ENCODE results near the gene SCYL3.

The SCYL3 gene

DNA sequence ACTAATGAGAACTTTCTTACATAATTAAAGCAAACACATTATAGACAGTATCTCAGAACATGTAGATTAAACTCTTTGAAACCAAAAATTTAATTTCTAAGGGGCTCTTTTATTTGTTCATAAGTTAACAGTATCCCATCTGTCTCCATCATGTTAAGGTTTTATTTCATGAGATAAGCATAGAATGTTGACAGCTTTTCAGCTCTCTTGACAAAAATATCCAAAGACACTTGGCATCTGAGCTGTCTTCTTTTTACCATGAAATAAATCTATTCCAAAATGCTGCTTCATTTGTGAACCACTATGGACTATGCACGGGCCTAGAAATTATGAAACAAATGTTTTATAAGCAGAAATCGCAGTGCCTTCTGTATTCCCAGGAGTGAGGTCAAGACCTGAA lies 45.2 kb downstream of the SCYL3 start:
- in situ Hi-C loops (cut with MboI; ENCODE audit: low sequenced_read_pairs, unreplicated experiment), result no loop called here
- TF ChIP-seq, protein P1, sequence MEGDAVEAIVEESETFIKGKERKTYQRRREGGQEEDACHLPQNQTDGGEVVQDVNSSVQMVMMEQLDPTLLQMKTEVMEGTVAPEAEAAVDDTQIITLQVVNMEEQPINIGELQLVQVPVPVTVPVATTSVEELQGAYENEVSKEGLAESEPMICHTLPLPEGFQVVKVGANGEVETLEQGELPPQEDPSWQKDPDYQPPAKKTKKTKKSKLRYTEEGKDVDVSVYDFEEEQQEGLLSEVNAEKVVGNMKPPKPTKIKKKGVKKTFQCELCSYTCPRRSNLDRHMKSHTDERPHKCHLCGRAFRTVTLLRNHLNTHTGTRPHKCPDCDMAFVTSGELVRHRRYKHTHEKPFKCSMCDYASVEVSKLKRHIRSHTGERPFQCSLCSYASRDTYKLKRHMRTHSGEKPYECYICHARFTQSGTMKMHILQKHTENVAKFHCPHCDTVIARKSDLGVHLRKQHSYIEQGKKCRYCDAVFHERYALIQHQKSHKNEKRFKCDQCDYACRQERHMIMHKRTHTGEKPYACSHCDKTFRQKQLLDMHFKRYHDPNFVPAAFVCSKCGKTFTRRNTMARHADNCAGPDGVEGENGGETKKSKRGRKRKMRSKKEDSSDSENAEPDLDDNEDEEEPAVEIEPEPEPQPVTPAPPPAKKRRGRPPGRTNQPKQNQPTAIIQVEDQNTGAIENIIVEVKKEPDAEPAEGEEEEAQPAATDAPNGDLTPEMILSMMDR (IDR thresholded peaks at IDR 0.05; ENCODE audit: borderline replicate concordance, control extremely low read depth, extremely low read depth, insufficient read depth, missing control alignments), result no peak
- no peak for DNase-seq (ENCODE audit: low spot score)

DNA sequence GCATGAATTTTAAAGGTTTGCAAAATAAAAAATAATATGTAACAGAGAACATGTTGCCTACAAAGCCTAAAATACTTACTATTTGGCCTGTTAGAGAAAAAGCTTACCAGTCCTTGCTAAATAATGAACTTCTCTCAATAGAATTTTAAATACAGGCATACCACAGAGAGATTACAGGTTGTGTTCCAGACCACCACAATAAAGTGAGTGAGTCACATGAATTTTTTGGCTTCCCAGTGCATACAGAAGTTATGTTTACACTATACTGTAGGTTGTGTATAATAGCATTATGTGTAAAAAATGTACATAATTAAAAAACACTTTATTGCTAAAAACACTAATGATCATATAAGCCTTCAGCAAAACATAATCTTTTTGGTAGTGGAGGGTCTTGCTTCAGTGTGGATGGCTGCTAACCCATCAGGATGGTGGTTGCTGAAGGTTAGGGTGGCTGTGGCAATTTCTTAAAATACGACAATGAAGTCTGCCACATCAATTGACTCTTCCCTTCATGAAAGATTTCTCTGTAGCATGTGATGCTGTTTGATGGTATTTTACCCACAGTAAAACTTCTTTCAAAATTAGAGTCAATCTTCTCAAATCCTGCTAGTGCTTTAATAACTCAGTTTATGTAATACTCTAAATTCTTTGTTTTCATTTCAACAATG lies 48.6 kb downstream of the SCYL3 start:
- TF ChIP-seq, protein P1 (IDR thresholded peaks at IDR 0.05; ENCODE audit: borderline replicate concordance, control extremely low read depth, extremely low read depth, insufficient read depth, missing control alignments), result no peak
- in situ Hi-C loops (cut with MboI; ENCODE audit: low sequenced_read_pairs, unreplicated experiment), result no loop called here
- no peak for DNase-seq (ENCODE audit: low spot score)

DNA sequence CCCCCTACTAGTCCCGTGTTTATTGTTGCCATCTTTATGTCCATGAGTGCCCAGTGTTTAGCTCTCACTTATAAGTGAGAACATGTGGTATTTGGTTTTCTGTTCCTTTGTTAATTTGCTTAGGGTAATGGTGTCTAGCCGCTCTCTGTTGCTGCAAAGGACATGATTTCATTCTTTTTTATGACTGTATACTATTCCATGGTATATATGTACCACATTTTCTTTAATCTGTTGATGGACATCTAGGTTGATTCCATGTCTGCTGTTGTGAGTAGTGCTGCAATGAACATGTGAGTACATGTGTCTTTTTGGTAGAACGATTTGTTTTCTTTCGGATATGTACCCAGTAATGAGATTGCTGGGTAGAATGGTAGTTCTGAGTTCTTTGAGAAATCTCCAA lies 54.8 kb downstream of the SCYL3 start:
- no peak for DNase-seq (ENCODE audit: low spot score)
- in situ Hi-C loops (cut with MboI; ENCODE audit: low sequenced_read_pairs, unreplicated experiment), result no loop called here
- TF ChIP-seq, protein P1 (IDR thresholded peaks at IDR 0.05; ENCODE audit: borderline replicate concordance, control extremely low read depth, extremely low read depth, insufficient read depth, missing control alignments), result no peak

DNA sequence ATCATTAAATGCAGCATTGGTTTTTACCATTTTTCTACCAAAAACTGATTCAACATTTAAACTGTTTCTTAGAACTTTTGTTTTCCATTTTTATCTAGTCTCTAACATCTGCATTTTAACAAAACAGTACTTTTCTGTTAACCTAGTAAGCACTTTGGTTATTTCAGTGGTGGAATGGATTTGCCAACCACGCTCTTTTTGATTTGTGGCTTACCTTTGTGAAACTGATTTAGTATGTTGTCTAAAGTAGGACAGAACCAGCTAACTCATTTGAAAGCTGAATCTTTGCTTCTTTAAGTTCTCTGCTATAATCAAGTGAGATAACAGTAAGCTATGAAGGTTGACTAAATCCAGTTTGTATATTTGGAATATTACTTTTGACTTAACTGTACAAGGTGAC lies 57.5 kb downstream of the SCYL3 start:
- TF ChIP-seq, protein P1 (IDR thresholded peaks at IDR 0.05; ENCODE audit: borderline replicate concordance, control extremely low read depth, extremely low read depth, insufficient read depth, missing control alignments), result no peak
- no peak for DNase-seq (ENCODE audit: low spot score)
- in situ Hi-C loops (cut with MboI; ENCODE audit: low sequenced_read_pairs, unreplicated experiment), result no loop called here

DNA sequence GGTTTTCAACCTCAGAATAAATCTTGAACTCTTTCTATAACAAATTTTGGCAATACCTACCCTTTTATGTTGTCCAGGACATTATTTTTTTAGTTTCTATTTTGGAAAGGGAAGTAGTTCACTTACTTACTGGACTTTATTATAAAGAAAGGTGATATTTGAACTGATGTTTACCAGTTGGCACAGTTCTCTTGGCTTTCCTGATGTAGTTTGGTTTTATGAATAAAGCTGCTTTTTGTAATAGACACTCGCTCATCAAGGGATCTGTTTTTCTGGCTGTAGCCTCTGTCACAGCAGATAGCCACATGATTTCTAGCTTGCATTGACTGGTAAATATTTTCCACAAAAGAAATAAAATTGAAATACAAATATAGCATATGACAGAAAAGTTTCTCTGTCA lies 58.0 kb downstream of the SCYL3 start:
- DNase-seq (ENCODE audit: low spot score), result no peak
- TF ChIP-seq, protein P1 (IDR thresholded peaks at IDR 0.05; ENCODE audit: borderline replicate concordance, control extremely low read depth, extremely low read depth, insufficient read depth, missing control alignments), result no peak
- in situ Hi-C loops (cut with MboI; ENCODE audit: low sequenced_read_pairs, unreplicated experiment), result no loop called here

DNA sequence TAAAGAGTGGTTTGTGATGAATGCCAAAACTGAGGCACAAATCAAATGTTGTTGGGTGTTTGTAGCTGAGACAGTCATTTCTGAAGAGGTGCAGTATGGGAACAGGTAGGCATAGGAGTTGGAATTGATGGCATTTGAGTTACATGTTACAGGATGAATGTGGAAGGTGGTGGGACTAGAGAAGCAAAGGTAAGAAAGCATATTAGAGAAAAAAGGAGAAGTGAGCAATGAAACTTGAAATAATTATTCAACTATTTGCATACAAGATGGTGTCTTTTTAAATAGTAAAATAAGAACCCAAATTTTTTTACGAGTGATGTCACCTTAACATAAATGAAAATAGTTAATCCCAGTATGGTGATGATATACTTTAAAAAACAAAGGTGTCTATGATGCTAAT lies 58.8 kb downstream of the SCYL3 start:
- TF ChIP-seq, protein P1 (IDR thresholded peaks at IDR 0.05; ENCODE audit: borderline replicate concordance, control extremely low read depth, extremely low read depth, insufficient read depth, missing control alignments), result no peak
- in situ Hi-C loops (cut with MboI; ENCODE audit: low sequenced_read_pairs, unreplicated experiment), result no loop called here
- no peak for DNase-seq (ENCODE audit: low spot score)

All from GM13976 (cell line).